Fibroblast of lung (primary cell): ENCODE measurements around the gene CCDC180. TPM values are rescaled to one million over a fixed set of nuclear protein-coding genes. Genes with fewer than 3 reads are reported as not detected.
A peak's percentile ranks its signal among the peaks of the same experiment; 100 is the strongest.

Experiments used
- DNase-seq, 2 donors: peaks; one replicate each; pipeline versions ENCODE4 v3.0.0 to v3.0.0-alpha.2; 2010; ENCODE audit warnings: low read depth in 2 of 2
- H2AFZ ChIP-seq: 2 replicates; pipeline ENCODE4 v1.5.1; 2012; ENCODE audit warnings: low read length, control low read depth, inconsistent platforms
- H3K27ac ChIP-seq: 2 replicates; pipeline ENCODE4 v1.5.1; 2011; ENCODE audit warnings: low read length, control low read depth; ENCODE audit not compliant: insufficient read depth
- H3K27me3 ChIP-seq: 2 replicates; pipeline ENCODE4 v1.5.1; 2011; ENCODE audit warnings: mild to moderate bottlenecking, low read length; ENCODE audit not compliant: control insufficient read depth, insufficient read depth
- H3K36me3 ChIP-seq: 2 replicates; pipeline ENCODE4 v1.5.1; 2011; ENCODE audit warnings: low read length; ENCODE audit not compliant: control insufficient read depth, insufficient read depth
- H3K4me1 ChIP-seq: 2 replicates; pipeline ENCODE4 v1.5.1; 2011; ENCODE audit warnings: low read length; ENCODE audit not compliant: control insufficient read depth, insufficient read depth; ENCODE audit errors: extremely low read depth
- H3K4me2 ChIP-seq: 2 replicates; pipeline ENCODE4 v1.5.1; 2011; ENCODE audit warnings: low read length, control low read depth; ENCODE audit not compliant: insufficient read depth; ENCODE audit errors: extremely low read depth
- H3K4me3 ChIP-seq, 4 experiments: fragments of 200-600 bp in 1 of 4; sonication (generic) in 1 of 4; replicated peaks in 1 of 4; 2 replicates each; pipeline ENCODE4 v1.5.1; 2011 to 2016; ENCODE audit warnings: low read length in 4 of 4, low read depth in 3 of 4, mild to moderate bottlenecking in 3 of 4, control low read depth in 2 of 4, inconsistent platforms in 1 of 4, mixed read lengths in 1 of 4; ENCODE audit not compliant: insufficient read depth in 1 of 4; ENCODE audit errors: control extremely low read depth in 1 of 4
- H3K79me2 ChIP-seq: 2 replicates; pipeline ENCODE4 v1.5.1; 2012; ENCODE audit warnings: mild to moderate bottlenecking, low read length, inconsistent platforms; ENCODE audit not compliant: control insufficient read depth, insufficient read depth
- H3K9ac ChIP-seq: 2 replicates; pipeline ENCODE4 v1.5.1; 2011; ENCODE audit warnings: mild to moderate bottlenecking, low read length, control low read depth; ENCODE audit not compliant: insufficient read depth
- H3K9me3 ChIP-seq: 2 replicates; pipeline ENCODE4 v1.5.1; 2012; ENCODE audit warnings: low read depth, low read length; ENCODE audit not compliant: control insufficient read depth, insufficient read depth
- H4K20me1 ChIP-seq: 2 replicates; pipeline ENCODE4 v1.5.1; 2011; ENCODE audit warnings: low read length; ENCODE audit not compliant: control insufficient read depth, insufficient read depth; ENCODE audit errors: extremely low read depth
- CTCF ChIP-seq, 2 donors: IDR thresholded peaks in 1 of 2; conservative IDR thresholded peaks in 1 of 2; 1 replicate in 1 of 2; 2 replicates in 1 of 2; pipeline ENCODE4 v1.5.1; 2011 to 2012; ENCODE audit warnings: low read length in 2 of 2, control low read depth in 1 of 2, inconsistent platforms in 1 of 2, low read depth in 1 of 2, mild to moderate bottlenecking in 1 of 2
- EZH2 ChIP-seq: IDR thresholded peaks from 2 replicates; pipeline ENCODE4 v1.5.1; 2012; ENCODE audit warnings: low read length, control low read depth, mild to moderate bottlenecking; ENCODE audit errors: missing control alignments
- polyA plus RNA-seq, 2 donors: library from polyadenylated mRNA; depleted of rRNA in 1 of 2; stranded (reverse) in 1 of 2; unstranded in 1 of 2; fragments of >200 nt; gene quantifications; 2 replicates each; pipeline ENCODE4 v1.2.1, GENCODE V29; 2011 to 2012; ENCODE audit warnings: missing spikeins in 1 of 2
- total RNA-seq: library from RNA; depleted of rRNA; stranded (reverse); fragments of >200 nt; gene quantifications from 2 replicates; pipeline ENCODE4 v1.2.1, GENCODE V29; 2014

CCDC180 gene
- total and polyA plus RNA-seq, 2 donors (not counting 1 experiment from before 2014, with no cell fraction given) = 0.73 to 2.5 TPM

- Histone ChIP-seq H4K20me1 (no peaks in the 10 kb centered on the region), H3K27ac (no peak overlapping the region), H3K9me3 (no peaks in the 10 kb centered on the region), H3K4me2 (no peak overlapping the region), H3K4me3 (no peak overlapping the region), H3K36me3 (no peaks in the 10 kb centered on the region), H3K4me1 (no peaks in the 10 kb centered on the region), H3K79me2 (no peaks in the 10 kb centered on the region), H3K27me3 (no peaks in the 10 kb centered on the region), H3K9ac (no peak overlapping the region), H2AFZ (no peak overlapping the region)
- TF ChIP-seq CTCF (conservative IDR thresholded peaks at IDR 0.05 in 1 of 2, IDR thresholded peaks at IDR 0.05 in 1 of 2; ENCODE audit: low read depth in 1 of 2, low read length in 2 of 2) (no peak), EZH2 (no peak)
- peak in 1 of 2 donors; percentile 2 for DNase-seq
Observed at GRCh38 chr9:97315550-97315949, 8.1 kb downstream of the CCDC180 start.

GRCh38 chr9:97316904-97317303, 9.4 kb downstream of the CCDC180 start:
- H3K27me3 ChIP-seq = no peaks in the 10 kb centered on the region
- H2AFZ ChIP-seq = no peak overlapping the region
- H3K4me2 ChIP-seq = no peak overlapping the region
- H4K20me1 ChIP-seq = no peaks in the 10 kb centered on the region
- H3K9me3 ChIP-seq = no peaks in the 10 kb centered on the region
- no peak overlapping the region for H3K27ac ChIP-seq
- H3K9ac ChIP-seq = no peak overlapping the region
- no peaks in the 10 kb centered on the region for H3K4me1 ChIP-seq
- DNase-seq = no peak
- H3K4me3 ChIP-seq = no peak overlapping the region
- H3K79me2 ChIP-seq = no peaks in the 10 kb centered on the region
- H3K36me3 ChIP-seq = no peaks in the 10 kb centered on the region
- TF ChIP-seq CTCF (conservative IDR thresholded peaks at IDR 0.05 in 1 of 2, IDR thresholded peaks at IDR 0.05 in 1 of 2; ENCODE audit: low read depth in 1 of 2, low read length in 2 of 2) (no peak), EZH2 (no peak)

GRCh38 chr9:97318433-97318832, 11.0 kb downstream of the CCDC180 start:
- Histone ChIP-seq H3K4me2 (no peak overlapping the region), H3K27ac (no peak overlapping the region), H3K4me3 (no peak overlapping the region), H3K9me3 (no peaks in the 10 kb centered on the region), H3K9ac (no peak overlapping the region), H3K79me2 (no peaks in the 10 kb centered on the region), H3K36me3 (no peaks in the 10 kb centered on the region), H2AFZ (no peak overlapping the region), H3K4me1 (no peaks in the 10 kb centered on the region), H4K20me1 (no peaks in the 10 kb centered on the region), H3K27me3 (no peaks in the 10 kb centered on the region)
- TF ChIP-seq CTCF (conservative IDR thresholded peaks at IDR 0.05 in 1 of 2, IDR thresholded peaks at IDR 0.05 in 1 of 2; ENCODE audit: low read depth in 1 of 2, low read length in 2 of 2) = no peak
- no peak for TF ChIP-seq EZH2
- no peak for DNase-seq
